ENCODE results near the gene LDB1. TPM values are rescaled to one million over a fixed set of nuclear protein-coding genes. Genes with fewer than 3 reads are reported as not detected.

LDB1 gene
- total and polyA plus RNA-seq, 2 of the 13 experiments (the other 11 are each of a cell fraction or from before 2014, with no cell fraction given), result 17.2 to 45.5 TPM

DNA sequence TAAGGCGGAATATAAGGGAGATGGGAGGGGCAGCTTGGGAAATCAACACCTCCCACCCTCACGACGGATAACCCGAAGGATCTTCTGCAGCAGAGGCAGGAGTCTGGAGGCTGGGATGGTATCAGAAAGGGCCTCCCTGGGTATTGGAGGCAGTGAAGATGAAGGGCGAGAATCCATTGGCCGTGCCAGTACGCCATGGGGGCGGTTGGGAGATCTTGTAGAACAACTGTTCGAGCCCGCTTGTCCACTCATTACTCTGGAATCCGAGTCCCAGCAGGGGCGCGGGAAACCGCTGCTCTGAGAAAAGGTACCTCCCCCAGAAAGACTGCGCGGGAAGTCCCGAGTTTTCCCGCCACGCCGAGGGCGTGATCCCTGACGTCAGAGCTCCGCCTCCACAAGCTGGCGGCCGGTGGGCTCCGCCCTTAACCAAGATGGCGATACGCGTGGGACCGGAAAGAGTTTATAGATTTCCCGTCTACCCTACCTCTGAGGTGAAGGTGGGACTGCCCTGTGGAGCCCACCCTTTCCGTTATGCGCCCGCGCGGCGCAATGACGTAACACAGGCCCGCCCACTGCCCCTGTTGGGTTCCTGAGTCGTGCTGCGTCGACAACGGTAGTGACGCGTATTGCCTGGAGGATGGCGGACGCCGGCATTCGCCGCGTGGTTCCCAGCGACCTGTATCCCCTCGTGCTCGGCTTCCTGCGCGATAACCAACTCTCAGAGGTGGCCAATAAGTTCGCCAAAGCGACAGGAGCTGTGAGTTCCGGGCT is 31.8 kb upstream of the LDB1 start, which contains the start of gene NOLC1 (continued):
- TF ChIP-seq RXRB (CRISPR knock-in tag; IDR thresholded peaks at IDR 0.05; ENCODE audit: borderline replicate concordance) (0 out of 2 replicates have a peak, but pooled peaks have one; percentile 26), SP4 (CRISPR knock-in tag; IDR thresholded peaks at IDR 0.05) (peak; percentile 97), ZNF777 (CRISPR knock-in tag; IDR thresholded peaks at IDR 0.05) (0 out of 2 replicates have a peak, but pooled peaks have one; percentile 41), ZNF101 (CRISPR knock-in tag; IDR thresholded peaks at IDR 0.05; ENCODE audit: borderline replicate concordance, low read depth) (0 out of 2 replicates have a peak, but pooled peaks have one; percentile 39), MATR3 (CRISPR knock-in tag; IDR thresholded peaks at IDR 0.05) (no peak), ZNF180 (CRISPR knock-in tag; IDR thresholded peaks at IDR 0.05; ENCODE audit: borderline replicate concordance, low read depth) (no peak; the same call in 1 of the 2 replicates), ZNF770 (CRISPR knock-in tag; IDR thresholded peaks at IDR 0.05) (peak; percentile 50; the same call in 1 of the 2 replicates), ZC3H4 (CRISPR knock-in tag; IDR thresholded peaks at IDR 0.05; ENCODE audit: borderline replicate concordance) (no peak), ETV5 (CRISPR knock-in tag; IDR thresholded peaks at IDR 0.05; ENCODE audit: borderline replicate concordance) (peak; percentile 90), NR3C1 (CRISPR knock-in tag; IDR thresholded peaks at IDR 0.05) (no peak), ZNF724P (CRISPR knock-in tag; IDR thresholded peaks at IDR 0.05; ENCODE audit: borderline replicate concordance) (peak; percentile 91), ZBTB7B (CRISPR knock-in tag; IDR thresholded peaks at IDR 0.05) (peak; percentile 92), RNF219 (CRISPR knock-in tag; IDR thresholded peaks at IDR 0.05) (no peak), ZNF207 (IDR thresholded peaks at IDR 0.05; ENCODE audit: borderline replicate concordance) (no peak)
- TF ChIP-seq, protein P1, sequence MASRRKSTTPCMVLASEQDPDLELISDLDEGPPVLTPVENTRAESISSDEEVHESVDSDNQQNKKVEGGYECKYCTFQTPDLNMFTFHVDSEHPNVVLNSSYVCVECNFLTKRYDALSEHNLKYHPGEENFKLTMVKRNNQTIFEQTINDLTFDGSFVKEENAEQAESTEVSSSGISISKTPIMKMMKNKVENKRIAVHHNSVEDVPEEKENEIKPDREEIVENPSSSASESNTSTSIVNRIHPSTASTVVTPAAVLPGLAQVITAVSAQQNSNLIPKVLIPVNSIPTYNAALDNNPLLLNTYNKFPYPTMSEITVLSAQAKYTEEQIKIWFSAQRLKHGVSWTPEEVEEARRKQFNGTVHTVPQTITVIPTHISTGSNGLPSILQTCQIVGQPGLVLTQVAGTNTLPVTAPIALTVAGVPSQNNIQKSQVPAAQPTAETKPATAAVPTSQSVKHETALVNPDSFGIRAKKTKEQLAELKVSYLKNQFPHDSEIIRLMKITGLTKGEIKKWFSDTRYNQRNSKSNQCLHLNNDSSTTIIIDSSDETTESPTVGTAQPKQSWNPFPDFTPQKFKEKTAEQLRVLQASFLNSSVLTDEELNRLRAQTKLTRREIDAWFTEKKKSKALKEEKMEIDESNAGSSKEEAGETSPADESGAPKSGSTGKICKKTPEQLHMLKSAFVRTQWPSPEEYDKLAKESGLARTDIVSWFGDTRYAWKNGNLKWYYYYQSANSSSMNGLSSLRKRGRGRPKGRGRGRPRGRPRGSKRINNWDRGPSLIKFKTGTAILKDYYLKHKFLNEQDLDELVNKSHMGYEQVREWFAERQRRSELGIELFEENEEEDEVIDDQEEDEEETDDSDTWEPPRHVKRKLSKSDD (CRISPR knock-in tag; IDR thresholded peaks at IDR 0.05; ENCODE audit: low read depth), result peak; percentile 98
- TF ChIP-seq, protein P2, sequence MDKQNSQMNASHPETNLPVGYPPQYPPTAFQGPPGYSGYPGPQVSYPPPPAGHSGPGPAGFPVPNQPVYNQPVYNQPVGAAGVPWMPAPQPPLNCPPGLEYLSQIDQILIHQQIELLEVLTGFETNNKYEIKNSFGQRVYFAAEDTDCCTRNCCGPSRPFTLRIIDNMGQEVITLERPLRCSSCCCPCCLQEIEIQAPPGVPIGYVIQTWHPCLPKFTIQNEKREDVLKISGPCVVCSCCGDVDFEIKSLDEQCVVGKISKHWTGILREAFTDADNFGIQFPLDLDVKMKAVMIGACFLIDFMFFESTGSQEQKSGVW (CRISPR knock-in tag; IDR thresholded peaks at IDR 0.05; ENCODE audit: borderline replicate concordance), result no peak
- TF ChIP-seq, protein P3, sequence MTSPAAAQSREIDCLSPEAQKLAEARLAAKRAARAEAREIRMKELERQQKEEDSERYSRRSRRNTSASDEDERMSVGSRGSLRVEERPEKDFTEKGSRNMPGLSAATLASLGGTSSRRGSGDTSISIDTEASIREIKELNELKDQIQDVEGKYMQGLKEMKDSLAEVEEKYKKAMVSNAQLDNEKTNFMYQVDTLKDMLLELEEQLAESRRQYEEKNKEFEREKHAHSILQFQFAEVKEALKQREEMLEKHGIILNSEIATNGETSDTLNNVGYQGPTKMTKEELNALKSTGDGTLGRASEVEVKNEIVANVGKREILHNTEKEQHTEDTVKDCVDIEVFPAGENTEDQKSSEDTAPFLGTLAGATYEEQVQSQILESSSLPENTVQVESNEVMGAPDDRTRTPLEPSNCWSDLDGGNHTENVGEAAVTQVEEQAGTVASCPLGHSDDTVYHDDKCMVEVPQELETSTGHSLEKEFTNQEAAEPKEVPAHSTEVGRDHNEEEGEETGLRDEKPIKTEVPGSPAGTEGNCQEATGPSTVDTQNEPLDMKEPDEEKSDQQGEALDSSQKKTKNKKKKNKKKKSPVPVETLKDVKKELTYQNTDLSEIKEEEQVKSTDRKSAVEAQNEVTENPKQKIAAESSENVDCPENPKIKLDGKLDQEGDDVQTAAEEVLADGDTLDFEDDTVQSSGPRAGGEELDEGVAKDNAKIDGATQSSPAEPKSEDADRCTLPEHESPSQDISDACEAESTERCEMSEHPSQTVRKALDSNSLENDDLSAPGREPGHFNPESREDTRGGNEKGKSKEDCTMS (CRISPR knock-in tag; conservative IDR thresholded peaks at IDR 0.05), result no peak
